Hematopoietic multipotent progenitor cell treated with erythropoietin and hydrocortisone succinate and interleukin-3 and kit ligand, for 17 days (in vitro differentiated cells): Measurements from ENCODE around the gene LRMDA.

Experiments used
- DNase-seq: peaks from one replicate; pipeline ENCODE4 v3.0.0-alpha.2; 2015; ENCODE audit warnings: low spot score

Gene LRMDA

DNA sequence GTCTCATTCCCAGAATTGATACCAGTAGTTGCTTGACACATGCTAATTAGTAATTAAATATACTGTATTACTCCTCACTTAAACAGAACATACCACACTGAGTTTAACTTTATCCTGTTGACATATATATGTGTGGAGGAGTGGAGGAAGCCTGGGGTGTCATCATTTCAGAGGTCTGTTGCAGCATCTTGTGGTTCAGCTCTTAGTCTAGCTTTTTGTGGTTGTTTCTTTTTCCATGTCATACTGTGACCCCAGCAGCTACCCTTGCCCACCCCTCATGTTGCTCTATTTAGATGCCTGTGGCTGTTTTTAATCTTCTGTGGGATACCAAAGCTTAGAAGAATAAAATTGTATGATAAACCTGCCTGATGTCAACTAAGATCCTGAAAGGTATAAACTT is 875.4 kb downstream of the LRMDA start:
- DNase-seq: no peak

DNA sequence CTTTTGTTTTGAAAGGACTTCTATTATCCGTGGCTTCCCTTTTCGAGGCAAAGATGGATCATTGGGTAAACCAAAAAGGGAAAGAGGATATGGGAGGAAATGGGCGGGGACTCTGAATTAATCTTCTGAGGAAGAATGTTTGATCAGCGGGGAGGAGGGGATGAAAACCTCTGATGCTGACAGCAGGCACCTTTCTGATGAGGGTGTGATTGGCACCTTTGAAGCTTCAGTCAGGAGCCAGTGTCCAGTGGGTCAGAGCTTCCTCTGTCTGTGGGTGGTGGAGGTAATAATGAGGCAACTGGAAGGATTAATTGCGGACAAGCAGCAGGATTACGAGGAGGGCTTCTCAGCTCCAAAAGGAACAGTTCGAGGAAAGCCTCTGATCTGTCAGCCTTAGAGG is 877.6 kb downstream of the LRMDA start:
- DNase-seq: no peak

DNA sequence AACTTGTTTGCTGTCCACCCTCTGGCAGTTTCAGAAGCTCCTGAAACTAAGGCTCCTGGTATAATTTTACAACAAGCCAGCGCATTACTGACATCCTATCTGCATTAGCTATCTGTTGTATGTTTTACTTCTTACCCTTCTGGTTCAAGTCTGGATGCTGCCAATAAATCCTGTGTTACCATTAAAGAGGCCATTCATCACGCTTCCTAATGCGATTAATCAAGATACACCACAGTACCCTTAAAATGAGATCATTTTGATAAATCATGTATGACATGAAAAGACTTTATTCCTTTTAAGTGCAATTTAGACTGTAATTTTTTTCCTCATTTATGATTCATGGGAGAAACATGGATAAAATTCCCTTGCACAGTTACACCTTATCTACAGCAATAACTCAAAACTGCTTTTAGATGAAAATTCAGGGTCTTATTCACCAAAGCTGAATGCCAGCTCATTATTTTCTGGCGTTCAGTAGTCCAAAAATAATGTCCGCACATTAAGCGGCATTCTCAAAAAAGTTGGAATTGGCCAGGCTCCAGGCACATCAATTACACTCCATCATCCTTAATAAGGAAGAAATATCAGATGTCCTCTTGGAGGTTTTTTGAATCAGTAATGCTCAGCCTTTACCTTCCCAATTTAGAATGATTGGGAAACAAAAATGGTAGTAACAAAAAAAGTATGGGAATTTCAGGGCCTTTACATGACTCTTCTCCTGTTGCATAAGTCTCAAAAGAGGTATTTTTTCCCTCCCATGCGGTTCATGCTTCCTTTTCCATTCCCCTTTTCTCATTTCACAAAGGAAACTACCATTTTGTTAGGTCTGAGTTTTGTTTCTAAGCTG is 878.5 kb downstream of the LRMDA start:
- DNase-seq: no peak

DNA sequence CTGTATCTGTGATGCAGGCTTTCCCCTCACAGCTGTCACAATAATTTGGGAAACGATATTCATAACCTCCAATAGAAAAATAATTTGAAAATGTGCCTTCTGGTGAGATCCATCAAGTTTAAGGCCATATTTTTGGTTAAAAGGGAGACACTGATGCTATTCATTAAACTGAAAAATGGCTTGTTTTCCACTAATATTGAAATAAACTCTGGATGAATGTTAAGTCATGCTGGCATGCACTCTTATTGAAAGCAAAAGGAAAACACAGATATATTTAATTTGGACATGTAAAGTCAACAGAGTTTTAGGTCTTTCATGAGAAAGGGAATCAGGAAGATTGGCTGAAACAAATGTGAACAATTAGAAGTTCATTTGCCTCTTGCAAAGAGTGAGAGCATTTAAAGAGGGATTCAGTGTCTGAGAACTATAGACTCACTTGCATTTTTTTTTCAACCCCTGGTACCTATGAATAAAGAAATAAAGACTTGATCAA is 879.2 kb downstream of the LRMDA start:
- no peak for DNase-seq

DNA sequence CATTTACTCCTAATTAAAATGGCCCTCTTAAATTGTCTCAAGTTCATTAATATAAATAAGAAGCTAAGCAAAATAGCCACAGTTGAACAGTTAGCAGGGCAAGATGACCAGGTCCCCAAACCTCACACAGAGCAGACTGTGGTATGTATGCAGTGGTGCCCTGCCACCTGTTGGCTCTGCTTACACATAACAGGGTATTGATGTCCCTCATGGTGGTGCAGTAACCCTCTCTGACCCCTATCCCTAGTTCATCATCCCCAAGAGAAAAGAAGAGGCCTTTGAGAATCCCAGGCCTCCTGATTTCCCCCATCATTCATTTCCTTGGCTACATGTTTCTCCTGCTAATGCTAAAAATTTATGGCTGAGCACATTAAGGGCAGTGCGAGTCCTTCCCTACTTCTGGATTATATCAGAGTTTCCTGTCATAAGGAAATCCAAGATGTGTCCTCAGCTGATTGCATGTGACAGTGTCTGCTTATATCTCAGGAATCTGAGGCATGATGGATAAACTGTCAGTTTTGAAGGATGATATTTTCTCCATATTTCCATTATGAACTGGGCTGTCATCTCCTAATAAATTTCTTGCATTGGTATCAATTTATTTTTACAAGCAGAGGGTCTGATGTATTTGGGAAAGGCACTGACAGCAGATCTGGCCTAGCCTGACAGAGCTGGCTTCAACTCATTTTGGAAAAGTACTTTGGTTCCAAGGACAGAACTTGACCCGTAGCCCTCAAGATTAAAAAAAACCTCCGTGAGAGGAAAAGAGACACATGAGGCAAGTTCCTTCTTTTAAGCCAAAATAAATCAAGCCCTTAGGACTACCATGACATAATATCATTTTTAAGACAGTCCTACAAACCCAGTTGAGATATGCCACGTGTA is 880.6 kb downstream of the LRMDA start:
- DNase-seq: no peak

DNA sequence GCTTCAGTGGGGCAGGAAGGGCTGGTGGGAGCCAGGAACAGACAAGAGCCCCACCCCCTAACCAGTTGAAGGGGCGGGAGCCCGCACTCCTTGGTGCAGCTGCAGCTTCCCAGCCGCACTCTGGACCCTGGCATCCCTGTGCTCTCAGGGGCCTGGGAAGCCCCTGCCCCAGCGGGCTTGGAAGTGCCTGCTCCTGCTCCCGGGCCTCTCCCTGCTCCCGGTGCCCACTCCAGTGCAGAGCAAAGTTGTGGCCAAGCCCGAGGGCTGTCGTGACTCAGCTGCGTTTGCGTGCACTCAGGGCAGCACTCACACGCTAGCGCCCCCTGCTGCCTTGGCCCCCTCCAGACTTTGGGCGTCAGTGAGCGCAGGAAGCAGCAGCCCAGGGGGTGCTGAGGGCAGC is 883.8 kb downstream of the LRMDA start:
- DNase-seq: no peak

DNA sequence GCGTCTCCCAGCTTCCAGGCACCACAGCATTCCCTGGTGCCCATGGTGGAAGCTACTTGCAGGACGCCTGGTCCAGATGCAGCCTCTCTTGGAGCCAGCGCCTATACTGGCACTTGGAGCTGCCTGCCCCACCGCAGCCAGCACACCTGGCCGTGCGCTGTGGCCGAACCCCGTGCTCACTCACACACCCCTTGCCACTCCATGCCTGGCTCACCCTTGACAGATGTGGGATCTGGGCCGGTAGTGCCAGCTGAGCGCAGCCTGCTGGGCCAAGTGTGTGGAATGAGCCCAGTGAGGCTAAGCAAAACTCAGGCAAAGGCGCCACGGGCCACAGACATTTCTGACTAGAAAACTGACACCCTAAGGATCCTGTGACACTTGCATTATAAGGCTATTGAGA is 884.8 kb downstream of the LRMDA start:
- no peak for DNase-seq

DNA sequence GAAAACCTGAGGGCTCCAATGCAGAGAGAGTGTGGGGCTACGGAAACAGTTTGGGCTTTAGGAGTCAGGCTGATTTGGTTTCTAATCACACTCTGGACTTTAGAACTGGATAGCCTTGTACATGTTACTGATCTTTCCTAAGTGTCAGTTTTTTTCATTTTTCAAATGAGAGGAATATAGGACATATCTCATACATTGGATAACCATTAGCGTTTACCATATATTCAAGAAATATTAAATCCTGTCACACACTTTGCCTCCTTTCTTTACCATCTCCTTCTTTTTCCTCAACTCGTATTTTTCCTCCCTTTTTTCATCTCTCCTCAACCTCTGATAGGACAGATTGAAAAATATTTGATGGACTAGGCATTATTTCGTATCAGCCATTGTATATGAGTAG is 885.7 kb downstream of the LRMDA start:
- no peak for DNase-seq

DNA sequence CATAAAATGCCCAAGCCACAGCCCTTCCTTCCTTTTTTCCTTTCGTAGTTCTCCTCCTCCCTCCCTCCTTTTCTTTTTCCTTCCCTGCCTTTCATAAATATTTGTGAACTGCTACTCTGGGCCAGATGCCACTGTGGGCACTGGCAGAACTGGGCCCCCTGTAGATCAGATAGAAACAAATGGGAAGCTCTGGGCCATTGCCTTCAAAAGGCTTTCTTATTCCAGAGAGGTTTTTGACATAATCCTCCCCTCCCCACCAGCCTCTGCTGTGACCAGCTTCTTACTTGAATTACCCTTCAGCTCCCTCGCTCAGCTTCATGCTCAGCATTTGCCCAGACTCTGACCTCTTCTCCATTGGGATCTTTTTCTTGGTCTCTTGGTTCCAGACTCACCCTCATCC is 886.8 kb downstream of the LRMDA start:
- DNase-seq: no peak

DNA sequence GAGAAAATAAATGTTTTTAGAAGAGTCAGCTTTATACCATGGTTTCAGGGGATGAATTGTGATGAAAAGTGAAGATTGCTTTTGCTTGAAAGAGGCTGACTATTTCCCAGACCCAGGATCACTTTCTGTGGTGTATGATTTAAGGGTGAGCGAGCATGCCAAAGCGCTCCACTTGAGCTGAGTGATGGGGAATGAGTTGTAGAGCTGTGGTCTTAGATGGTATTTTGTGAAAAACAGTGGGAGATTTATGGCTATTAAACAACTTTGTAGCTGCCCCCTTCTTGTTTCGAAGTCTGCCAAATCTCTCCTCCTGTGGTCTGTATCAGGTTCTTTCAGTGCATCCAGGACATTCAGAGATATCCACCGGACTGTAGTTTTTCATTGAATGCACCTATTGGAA is 888.2 kb downstream of the LRMDA start:
- DNase-seq: no peak

DNA sequence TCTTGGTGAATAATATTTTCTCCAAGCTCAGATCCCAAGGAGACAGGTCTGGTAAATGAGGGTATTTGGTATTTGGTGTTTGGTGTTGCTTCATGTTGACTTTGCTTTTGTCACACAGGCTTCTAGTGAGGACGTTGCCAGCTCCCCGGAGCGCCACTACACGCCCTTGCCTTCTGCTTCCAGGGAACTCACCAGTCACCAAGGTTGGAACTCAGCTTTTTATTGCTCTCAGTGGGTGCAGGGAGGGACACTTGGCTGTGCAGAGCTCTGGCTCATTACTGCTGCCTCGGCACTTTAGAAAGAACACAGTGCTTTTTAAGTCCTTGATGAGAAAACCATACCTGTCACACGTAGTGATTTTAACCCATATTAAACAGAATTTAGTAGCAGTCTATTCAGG is 892.9 kb downstream of the LRMDA start:
- no peak for DNase-seq

DNA sequence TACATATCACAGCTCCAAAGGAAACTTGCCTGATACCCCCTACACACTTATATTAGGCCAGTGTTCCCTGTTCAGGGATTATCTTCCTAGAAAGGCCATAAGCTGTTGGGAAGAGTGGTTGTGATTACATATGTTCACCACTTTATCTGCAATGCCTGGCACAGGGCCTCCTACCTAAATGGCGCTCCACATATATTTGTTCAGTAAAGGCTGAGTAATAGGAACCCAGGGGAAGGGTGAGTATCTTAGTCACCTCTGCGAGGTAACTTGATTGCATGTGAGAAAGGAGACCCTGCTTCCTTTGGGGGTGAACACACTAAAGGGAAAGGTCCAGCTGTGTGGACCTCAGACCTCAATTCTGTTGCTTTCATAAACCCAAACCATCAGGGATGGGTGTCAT is 896.0 kb downstream of the LRMDA start:
- no peak for DNase-seq

DNA sequence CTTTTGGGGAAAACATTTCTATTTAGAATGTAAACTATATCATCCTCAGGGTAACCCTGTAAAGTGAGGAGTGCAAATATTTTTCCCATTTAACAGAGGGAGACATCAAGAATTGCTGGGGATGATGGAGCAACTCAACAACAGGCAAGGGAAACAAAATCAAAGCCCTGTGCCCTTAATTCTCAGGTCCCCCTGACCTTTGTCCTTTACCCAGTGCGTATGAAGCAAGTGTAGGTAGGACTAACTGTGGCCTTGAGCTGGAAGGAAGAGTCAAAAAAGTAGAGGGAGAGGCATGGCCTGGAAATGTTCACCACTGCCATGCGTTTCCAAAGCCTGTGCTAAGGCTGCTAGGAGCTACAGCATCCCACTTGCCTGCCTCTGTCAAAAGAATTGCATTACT is 896.9 kb downstream of the LRMDA start:
- no peak for DNase-seq

DNA sequence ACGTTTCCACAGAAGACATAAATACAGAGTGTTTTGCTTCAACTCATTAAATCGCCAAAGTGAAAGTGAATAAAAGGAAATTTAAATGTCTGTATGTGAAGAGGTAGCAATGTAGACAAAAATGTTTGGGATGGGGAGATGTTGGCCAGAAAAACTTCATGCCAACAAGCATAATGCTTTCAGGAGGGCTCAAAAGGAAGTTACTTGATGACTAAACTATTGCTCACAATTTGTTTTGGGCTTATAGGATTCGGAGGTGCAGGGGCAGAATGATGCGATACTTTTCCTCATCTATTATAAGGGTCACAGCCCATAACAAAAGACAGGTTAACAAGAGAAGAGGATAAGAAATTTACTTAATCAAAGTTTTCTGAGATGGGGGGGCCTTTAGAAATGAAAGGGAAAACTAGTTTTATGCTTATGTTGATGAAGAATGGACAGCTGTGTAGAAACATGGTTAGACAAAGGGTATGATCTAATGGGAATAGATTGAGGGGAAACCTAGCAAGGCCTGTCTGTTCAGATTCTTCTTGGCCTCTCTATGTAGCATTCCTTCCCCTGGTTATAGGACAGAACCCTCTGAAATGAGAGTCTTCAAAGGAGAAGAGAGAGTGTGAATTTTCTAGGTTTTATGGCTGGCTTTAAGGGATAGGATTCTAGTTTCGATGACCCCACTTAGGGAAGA is 898.6 kb downstream of the LRMDA start:
- no peak for DNase-seq

DNA sequence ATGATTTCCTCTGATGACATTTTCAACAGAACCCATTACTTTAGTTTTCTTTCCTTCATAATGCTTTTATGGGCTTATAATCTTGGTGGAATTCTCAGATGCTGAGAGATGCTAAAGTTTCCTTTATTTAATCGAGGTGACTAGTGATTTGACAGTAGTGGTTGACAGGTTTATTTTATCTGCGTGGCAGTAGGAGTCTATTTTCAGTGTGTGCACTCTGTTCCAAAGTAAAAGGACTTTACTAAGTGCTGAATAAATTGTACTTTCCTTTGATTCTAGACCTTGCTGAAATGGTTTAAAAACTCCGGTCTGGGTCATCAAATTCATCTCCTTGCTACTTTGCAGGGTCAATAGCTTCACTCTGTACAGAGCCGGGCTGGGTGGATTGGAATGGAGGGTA is 900.3 kb downstream of the LRMDA start:
- DNase-seq: no peak

DNA sequence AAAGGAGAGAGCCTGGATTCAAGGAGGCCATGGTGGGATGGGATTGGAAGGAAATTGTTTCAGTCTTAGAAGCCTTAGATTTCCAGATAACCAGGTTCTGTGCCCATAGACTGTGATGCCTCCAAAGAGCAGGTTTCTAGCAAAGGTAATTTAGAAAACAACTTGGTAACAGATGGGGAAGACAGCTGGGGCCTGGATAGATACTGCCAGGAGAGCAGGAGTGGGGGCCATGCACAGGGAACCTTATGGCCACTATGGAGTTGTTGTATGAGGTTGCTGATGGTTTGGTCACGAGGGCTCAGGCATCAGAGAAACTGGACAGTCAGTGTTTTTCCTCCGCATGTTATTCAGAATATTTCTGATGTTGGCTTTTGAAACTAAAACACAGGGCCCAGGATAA is 901.9 kb downstream of the LRMDA start:
- DNase-seq: no peak

DNA sequence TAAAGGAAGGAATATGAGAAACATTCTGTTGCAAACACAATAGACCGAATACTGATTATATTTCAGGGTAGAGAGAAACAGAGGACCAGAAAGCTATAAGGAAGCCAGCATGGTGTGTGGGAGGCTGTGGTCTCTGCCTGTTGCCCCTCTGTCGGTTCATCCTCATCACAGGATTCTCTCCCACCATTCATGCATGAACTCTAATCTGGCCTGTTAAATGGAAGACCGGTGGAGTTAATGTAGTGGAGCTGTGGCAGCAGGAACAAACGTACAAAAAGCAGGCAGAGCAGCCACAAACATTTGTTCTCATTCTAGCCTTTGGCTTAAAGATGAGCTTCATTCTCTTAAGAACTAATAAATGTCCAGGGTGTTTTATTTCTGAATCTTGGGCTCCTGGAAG is 902.4 kb downstream of the LRMDA start:
- DNase-seq: no peak

DNA sequence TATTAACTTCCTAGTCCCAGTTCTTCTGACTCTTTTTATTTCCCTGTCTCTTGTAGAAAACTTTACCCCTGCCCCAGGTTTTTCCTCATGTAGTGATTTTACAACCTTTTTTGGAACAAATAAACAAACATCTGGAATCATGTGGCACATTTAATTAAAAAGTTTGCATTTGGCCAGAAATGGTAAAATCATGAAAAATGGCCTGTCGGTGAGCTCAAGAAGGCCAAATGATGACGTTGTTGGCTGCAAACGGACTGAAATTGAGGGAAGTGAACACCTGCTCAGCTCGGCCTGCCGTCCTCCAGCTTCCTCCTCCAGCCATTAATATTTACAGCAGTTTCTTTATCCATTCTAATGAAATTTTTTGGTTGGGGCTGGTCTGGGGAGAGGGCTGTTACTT is 902.8 kb downstream of the LRMDA start:
- no peak for DNase-seq

DNA sequence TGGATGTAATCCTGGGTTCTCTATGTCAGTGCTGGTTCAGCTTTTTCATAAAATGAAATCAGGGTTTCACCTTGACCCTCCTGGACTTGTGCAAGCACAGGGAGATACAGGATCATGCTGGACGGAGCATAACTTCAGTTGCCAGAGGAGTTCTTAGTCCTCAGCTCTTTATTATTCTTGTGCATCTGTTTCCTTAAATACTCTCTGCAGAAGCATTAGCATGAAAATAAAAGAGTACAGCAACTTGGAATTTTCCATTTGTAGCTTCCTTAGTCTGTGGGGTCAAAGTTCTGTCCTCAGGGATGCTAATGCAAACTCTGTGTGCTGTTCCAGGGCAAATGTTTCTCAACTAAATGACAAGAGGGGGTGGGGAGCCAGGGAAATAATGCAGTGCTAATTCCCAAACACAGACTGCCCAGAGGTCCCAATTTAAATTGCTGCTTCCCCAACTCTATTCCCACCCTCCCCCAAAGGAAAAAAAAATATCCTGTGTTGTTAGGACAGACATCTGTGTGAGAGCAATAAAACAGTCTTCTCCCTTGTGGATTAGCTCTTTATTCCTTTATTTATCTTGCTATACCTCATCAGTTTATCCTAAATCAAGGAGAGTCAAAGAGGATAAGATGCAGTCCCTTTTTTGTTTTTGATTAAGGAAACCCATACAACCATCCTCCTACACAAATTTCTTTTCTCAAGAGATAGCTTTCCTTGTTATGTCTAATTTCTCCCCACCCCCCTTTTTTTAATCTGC is 905.0 kb downstream of the LRMDA start:
- DNase-seq: no peak

DNA sequence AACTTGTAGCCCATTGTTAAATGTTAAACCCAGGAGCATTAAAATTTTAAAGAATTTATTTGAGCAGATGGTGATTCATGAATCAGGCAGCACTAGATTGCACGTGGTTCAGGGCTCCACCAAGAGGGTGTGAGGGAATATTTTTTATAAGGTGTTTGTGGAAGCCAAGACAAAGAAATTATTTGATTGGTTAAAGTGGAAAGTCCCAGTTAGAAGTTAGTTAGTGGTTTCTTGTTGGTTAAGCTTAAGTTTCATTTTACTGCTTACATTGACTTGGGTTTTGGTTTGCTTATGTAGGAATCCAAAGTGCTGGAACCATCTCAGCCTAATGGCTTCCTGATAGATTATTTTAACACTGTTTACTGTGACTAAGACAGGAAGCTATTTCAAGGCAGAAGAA is 906.2 kb downstream of the LRMDA start:
- DNase-seq: no peak

DNA sequence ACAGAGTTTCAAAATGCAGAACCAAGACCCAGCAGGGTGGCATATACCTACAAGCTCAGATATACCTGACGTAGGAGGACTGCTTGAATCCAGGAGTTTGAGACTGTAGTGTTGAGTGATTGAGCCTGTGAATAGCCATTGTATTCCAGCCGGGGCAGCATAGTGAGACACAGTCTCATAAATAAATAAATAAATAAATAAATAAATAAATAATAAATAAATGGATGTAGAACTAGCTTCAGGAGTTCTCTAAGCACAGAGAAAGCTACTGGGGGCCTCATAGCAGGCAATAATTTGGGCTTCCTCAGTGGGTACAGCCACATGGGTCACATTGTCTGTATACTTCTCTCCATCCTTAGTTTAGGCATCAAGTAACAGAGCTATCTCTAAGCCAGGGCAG is 906.8 kb downstream of the LRMDA start:
- DNase-seq: no peak

DNA sequence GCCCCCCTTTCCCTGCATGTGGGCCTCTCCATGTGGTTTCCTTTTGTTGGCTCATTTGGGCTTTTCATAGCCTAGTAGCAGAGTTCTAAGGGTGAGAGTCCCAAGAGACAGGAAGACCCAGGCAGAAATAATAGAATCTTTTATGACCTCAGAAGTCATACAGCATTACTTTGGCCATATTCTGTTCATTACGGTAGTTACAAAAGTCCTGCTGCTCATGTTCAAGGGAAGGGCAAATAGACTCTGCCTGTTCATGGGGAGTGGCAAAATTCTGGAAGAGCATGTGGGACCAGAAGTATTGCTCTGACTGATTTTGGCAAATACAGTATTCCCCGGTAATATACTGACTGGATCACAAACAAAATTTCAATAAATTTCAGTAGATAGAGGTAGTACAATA is 910.3 kb downstream of the LRMDA start:
- no peak for DNase-seq
